Measurements from ENCODE around the gene EHF.

DNA sequence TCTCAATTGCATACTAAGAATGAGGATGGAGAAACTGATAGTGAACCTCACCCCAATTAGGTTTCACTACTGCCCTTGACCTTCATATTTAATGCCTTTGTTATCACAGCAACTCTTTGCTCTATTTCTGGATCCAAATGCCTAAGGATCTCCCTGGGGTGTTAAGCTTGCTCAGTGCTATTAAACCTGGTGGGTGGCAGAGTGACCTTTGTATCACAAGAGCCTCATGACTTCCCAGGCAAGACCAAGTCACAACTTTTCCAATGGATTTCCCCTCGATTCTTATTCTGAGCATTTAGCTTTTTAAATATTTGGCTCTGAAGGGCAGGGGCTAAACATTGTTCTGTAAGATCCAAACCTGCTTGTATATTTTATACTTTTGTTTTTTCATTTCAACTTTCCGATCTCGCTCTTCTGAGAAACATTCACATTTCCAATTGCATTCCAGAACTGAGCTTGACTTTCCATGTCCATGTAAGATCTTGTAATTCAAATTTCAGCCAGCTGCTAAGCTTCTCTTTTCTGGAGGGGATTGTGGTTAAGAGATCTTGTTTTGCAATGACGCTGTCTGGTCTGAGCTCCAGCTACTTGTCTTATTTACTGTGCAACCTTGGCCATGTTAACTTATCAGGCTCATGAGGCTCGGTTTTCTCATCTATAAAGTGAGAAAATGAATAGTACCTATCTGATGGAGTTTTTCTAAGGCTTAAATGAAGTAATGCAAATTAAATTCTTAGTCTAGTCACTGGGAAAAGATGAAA is 6.4 kb upstream of the EHF start:
- TF ChIP-seq RBAK (tag by site-specific recombination; IDR thresholded peaks at IDR 0.05): no peak
- TF ChIP-seq, protein P1, sequence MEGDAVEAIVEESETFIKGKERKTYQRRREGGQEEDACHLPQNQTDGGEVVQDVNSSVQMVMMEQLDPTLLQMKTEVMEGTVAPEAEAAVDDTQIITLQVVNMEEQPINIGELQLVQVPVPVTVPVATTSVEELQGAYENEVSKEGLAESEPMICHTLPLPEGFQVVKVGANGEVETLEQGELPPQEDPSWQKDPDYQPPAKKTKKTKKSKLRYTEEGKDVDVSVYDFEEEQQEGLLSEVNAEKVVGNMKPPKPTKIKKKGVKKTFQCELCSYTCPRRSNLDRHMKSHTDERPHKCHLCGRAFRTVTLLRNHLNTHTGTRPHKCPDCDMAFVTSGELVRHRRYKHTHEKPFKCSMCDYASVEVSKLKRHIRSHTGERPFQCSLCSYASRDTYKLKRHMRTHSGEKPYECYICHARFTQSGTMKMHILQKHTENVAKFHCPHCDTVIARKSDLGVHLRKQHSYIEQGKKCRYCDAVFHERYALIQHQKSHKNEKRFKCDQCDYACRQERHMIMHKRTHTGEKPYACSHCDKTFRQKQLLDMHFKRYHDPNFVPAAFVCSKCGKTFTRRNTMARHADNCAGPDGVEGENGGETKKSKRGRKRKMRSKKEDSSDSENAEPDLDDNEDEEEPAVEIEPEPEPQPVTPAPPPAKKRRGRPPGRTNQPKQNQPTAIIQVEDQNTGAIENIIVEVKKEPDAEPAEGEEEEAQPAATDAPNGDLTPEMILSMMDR (tag by site-specific recombination; IDR thresholded peaks at IDR 0.05): no peak
- no peak for TF ChIP-seq ZNF670 (tag by site-specific recombination; IDR thresholded peaks at IDR 0.05; ENCODE audit: low read depth)
- no peak for TF ChIP-seq ZNF792 (tag by site-specific recombination; IDR thresholded peaks at IDR 0.05)
- no peak for TF ChIP-seq ZNF600 (tag by site-specific recombination; IDR thresholded peaks at IDR 0.05)
- TF ChIP-seq, protein P2, sequence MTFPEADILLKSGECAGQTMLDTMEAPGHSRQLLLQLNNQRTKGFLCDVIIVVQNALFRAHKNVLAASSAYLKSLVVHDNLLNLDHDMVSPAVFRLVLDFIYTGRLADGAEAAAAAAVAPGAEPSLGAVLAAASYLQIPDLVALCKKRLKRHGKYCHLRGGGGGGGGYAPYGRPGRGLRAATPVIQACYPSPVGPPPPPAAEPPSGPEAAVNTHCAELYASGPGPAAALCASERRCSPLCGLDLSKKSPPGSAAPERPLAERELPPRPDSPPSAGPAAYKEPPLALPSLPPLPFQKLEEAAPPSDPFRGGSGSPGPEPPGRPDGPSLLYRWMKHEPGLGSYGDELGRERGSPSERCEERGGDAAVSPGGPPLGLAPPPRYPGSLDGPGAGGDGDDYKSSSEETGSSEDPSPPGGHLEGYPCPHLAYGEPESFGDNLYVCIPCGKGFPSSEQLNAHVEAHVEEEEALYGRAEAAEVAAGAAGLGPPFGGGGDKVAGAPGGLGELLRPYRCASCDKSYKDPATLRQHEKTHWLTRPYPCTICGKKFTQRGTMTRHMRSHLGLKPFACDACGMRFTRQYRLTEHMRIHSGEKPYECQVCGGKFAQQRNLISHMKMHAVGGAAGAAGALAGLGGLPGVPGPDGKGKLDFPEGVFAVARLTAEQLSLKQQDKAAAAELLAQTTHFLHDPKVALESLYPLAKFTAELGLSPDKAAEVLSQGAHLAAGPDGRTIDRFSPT (tag by site-specific recombination; IDR thresholded peaks at IDR 0.05): no peak
- no peak for TF ChIP-seq OSR2 (tag by site-specific recombination; IDR thresholded peaks at IDR 0.05)
- no peak for TF ChIP-seq ZBTB20 (tag by site-specific recombination; IDR thresholded peaks at IDR 0.05)
- TF ChIP-seq, protein P3, sequence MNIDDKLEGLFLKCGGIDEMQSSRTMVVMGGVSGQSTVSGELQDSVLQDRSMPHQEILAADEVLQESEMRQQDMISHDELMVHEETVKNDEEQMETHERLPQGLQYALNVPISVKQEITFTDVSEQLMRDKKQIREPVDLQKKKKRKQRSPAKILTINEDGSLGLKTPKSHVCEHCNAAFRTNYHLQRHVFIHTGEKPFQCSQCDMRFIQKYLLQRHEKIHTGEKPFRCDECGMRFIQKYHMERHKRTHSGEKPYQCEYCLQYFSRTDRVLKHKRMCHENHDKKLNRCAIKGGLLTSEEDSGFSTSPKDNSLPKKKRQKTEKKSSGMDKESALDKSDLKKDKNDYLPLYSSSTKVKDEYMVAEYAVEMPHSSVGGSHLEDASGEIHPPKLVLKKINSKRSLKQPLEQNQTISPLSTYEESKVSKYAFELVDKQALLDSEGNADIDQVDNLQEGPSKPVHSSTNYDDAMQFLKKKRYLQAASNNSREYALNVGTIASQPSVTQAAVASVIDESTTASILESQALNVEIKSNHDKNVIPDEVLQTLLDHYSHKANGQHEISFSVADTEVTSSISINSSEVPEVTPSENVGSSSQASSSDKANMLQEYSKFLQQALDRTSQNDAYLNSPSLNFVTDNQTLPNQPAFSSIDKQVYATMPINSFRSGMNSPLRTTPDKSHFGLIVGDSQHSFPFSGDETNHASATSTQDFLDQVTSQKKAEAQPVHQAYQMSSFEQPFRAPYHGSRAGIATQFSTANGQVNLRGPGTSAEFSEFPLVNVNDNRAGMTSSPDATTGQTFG (tag by site-specific recombination; IDR thresholded peaks at IDR 0.05; ENCODE audit: borderline replicate concordance): no peak
- no peak for TF ChIP-seq ZNF544 (tag by site-specific recombination; IDR thresholded peaks at IDR 0.05)
